GM21360 (cell line): ENCODE data around the gene ASZ1.

Source experiments
- ATAC-seq: cut with Tn5 transposase; IDR thresholded peaks from one replicate; pipeline ENCODE4 v1.9.1; 2021; ENCODE audit warnings: mild to moderate bottlenecking, moderate library complexity; ENCODE audit not compliant: unreplicated experiment

The ASZ1 gene

GRCh38 chr7:117347962-117348672 is 79.2 kb downstream of the ASZ1 start:
- peak; percentile 94 for ATAC-seq

- peak; percentile 17 for ATAC-seq
Observed at GRCh38 chr7:117347480-117347879, 79.8 kb downstream of the ASZ1 start.

GRCh38 chr7:117346161-117346560 is 81.1 kb downstream of the ASZ1 start:
- ATAC-seq: no peak

DNA sequence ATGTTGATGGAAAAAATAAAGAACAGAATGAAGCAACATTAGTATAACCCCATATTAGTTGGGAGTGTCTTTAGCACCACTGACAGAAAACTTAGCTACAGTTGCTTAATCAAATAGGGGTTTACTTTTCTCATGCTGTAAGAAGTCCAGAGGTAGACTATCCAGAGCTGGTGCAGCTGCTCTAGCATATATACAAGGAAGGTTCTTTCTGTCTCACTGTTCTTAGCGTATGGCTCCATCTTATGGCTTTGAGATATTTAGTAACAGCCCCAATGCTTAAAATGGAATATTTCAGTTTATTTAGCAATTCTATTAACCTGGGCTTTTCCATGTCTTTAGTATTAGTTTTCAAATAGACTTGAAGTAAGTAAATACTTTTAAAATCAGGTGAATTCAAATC is 89.3 kb downstream of the ASZ1 start:
- ATAC-seq: no peak

DNA sequence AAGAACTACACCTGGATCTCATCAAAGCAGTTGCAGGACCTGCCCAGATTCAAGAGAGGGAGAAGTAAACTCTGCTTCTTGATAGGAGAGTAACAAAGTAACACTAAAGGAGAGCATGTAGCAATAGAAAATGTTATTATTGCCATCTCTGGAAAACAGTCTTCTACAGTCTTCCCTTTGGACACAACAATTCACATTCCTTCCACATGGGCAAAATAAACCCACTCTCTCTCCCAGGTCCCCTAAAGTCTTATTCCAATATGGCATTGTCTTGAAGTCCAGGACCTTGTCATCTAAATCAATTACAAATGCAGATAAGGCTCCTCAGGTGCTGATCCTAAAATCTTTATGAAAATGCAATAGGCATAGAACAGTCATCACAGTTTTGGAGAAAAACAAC is 94.1 kb downstream of the ASZ1 start:
- ATAC-seq: no peak

- ATAC-seq: no peak
Observed at GRCh38 chr7:117332031-117332430, 95.3 kb downstream of the ASZ1 start.

DNA sequence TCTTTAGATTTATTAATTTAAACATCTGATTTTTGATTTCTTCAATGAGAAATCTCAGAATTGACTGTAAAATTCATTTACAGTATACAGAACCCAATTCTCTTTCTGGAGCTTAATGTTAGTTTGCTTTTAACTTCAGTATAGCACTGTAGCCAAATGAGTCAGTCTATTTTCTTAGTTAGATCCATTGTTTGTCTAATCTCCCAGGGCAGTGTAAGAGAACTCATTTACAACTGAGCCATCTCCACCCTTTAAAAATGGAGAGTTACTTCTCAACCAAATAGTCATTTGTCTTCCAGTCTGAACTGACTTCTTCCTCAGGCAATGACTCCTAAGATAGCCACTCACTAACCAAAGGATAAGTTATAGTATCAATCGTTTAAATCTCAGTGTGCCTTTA is 101.5 kb downstream of the ASZ1 start:
- ATAC-seq: no peak

DNA sequence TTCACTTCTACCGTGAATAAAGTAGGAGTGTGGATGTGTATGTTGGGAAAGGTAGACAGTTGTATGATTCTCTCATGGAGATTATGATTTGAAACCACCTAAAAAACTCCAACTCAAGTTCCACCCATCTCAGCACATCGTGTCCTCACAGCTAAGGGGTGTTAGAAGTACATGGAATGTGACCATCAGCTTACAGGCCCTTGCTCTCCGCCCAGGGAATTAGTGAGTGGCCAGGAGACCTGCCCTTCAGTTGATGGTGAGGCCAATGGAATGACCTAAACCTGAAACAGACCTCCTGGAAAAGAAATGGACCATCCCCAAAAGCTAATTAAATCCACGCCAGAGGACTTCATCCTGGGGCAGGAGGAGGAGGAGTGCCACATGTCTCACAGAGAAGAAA is 102.3 kb downstream of the ASZ1 start:
- ATAC-seq: no peak

DNA sequence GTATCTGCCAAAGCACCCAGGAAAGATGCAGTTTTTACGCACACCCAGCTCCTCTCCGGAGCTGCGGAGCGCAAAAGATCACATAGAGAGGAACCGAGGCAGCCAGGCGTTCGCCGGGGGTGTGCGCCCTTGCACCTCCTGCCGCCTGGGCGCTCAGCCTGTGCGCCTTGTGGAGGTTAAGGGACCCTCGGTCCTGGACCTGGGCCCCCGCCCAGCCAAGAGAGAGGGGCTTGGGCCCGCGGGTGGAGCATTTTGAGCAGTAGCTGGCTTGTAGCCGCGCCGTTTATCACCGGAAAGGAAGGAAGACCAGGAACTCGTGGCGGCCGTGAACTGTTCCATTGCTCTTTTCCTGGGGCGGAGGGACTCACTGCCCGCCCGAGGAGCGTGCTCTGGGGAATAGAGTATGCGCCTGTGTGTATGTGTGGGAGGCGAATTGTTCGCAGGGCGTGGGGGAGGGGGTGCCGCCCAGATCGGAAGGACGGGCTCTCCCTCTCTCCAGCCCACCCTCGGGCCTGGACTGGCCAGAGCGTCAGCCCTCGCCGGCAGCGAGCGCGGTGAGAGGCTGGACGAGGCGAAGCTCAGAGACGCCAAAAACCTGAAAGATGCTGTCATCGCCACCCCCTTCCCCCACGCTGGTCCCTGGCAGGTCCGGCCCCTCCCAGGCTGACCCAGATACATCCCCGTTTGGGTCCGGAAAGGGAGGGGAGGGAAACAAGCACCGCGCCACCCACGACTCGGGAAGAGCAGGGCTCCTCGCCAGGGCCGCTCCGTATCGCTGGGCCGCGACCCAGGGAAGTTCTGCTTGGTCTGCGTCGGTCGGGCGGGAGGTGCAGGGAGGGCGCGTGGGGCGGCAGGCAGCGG is 103.2 kb downstream of the ASZ1 start:
- ATAC-seq: no peak

- ATAC-seq: no peak
Observed at GRCh38 chr7:117323305-117323850, 103.9 kb downstream of the ASZ1 start.

- ATAC-seq: no peak
Observed at GRCh38 chr7:117322741-117323304, 104.5 kb downstream of the ASZ1 start, which contains the start of gene WNT2. Gene WNT2, minus strand, starts transcription at chr7:117323058. Its CDS starts 69 bp downstream, at chr7:117322989.

DNA sequence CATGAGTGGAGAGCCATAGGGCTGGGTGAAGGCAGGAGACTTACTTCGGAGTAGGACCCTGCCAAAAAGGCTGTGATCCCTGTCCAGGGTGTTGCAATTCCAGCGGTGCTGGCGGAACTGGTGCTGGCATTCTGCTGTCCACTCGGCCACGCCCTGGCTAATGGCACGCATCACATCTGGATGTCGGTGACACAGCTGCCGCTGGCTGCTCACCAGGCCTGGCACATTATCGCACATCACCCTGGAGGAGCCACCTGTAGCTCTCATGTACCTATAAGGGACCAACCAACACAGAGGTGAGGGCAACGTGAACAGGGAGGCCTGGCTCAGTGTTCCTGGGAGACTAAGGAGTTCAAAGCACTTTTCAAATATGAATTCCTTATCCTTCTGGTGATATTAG is 106.8 kb downstream of the ASZ1 start:
- ATAC-seq: no peak

DNA sequence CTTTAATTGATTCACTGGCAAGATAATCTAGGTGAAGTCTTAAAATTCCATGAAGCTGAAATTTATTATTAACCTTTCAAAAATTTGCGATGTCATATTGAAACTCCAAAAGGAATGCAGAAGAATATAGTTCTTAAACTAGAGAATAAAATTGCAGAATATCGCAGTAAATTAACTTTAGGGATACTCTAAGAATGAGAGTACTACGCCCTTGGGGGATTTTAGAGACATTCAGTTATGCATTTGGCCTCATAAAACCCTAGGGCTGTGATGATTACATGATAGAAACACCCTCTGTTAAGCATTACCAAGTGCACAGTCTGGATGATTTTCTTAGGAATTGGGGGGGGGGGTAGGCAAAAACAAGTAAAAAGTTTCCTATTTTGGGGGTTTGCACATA is 108.1 kb downstream of the ASZ1 start:
- ATAC-seq: no peak

DNA sequence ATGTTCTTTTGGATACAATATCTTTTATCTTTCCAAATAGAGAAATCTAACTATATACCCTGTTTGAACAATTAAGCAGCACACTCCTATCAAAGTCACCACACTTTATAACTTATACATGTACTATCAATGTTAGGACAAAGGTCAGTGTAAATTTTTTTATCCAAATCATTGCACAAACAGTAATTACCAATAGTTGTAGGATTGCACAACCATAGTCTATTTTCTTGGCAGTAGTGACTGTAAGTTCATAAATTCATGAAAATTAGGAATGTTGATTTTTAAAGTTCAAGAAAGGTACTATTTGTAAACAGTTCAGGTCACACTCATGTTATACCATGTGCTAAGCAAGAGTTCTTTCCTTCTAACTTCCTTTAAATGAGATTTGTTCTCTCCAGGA is 113.7 kb downstream of the ASZ1 start:
- ATAC-seq: no peak
